ENCODE results near the gene C2CD4D.

Gene C2CD4D

GRCh38 chr1:151840421-151840820, 801 bp upstream of the C2CD4D start:
- TF ChIP-seq, protein P1, sequence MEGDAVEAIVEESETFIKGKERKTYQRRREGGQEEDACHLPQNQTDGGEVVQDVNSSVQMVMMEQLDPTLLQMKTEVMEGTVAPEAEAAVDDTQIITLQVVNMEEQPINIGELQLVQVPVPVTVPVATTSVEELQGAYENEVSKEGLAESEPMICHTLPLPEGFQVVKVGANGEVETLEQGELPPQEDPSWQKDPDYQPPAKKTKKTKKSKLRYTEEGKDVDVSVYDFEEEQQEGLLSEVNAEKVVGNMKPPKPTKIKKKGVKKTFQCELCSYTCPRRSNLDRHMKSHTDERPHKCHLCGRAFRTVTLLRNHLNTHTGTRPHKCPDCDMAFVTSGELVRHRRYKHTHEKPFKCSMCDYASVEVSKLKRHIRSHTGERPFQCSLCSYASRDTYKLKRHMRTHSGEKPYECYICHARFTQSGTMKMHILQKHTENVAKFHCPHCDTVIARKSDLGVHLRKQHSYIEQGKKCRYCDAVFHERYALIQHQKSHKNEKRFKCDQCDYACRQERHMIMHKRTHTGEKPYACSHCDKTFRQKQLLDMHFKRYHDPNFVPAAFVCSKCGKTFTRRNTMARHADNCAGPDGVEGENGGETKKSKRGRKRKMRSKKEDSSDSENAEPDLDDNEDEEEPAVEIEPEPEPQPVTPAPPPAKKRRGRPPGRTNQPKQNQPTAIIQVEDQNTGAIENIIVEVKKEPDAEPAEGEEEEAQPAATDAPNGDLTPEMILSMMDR (conservative IDR thresholded peaks at IDR 0.05; ENCODE audit: control insufficient read depth, insufficient read depth, low read depth, low read length), result no peak
- DNase-seq (ENCODE audit: low read depth), result no peak
- no peak overlapping the region for H3K4me3 ChIP-seq (ENCODE audit: control insufficient read depth, low read depth, low read length)

- DNase-seq (ENCODE audit: low read depth), result no peak
- TF ChIP-seq, protein P1 (conservative IDR thresholded peaks at IDR 0.05; ENCODE audit: control insufficient read depth, insufficient read depth, low read depth, low read length), result no peak
- no peak overlapping the region for H3K4me3 ChIP-seq (ENCODE audit: control insufficient read depth, low read depth, low read length)
Observed at GRCh38 chr1:151839082-151839412, 573 bp downstream of the C2CD4D start.

DNA sequence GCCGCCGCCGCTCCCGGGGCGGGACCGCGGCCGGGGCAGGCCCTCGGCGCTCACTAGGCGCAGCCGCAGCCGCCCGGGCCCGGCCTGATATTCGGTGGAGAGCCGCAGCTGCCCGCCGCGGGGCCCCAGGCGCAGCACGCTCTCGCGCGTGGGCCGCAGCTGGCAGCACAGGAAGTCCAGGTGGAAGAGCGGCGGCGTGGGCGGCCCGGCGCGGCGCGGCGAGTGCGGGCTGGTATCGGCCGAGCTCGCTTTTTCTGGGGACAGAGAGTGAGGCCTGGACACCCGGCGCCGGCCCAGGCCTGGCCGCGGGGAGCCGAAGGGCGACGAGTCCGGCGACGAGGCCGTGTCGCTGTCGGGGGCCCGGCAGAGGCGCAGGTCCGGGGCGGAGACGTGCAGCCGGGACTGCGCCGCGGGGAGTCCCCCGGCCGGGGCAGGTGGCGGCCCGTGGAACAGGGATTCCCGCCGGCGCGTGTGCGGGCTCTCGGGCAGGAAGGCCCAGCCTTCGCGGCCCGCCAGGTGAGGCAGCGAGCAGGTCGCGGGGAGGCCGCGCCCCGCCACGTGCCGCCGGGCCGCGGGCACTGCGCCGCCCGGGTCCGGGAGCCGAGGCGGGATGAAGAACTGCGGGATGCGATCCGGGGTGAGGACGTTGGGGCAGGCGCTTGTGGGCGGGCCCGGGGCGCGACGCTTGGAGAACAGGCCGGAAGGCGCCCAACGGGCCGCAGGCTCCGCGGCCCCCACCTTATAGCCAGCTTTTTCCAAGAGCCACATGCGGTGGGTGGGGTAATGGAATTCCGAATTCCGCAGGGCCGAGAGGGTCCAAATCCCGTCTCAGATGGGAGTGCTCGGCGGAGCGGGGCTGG, 1.2 kb downstream of the C2CD4D start:
- H3K4me3 ChIP-seq (ENCODE audit: control insufficient read depth, low read depth, low read length), result no peak overlapping the region
- TF ChIP-seq, protein P1 (conservative IDR thresholded peaks at IDR 0.05; ENCODE audit: control insufficient read depth, insufficient read depth, low read depth, low read length), result no peak
- DNase-seq (ENCODE audit: low read depth), result no peak

GRCh38 chr1:151837884-151838221, 1.8 kb downstream of the C2CD4D start:
- TF ChIP-seq, protein P1 (conservative IDR thresholded peaks at IDR 0.05; ENCODE audit: control insufficient read depth, insufficient read depth, low read depth, low read length), result no peak
- no peak for DNase-seq (ENCODE audit: low read depth)
- no peak overlapping the region for H3K4me3 ChIP-seq (ENCODE audit: control insufficient read depth, low read depth, low read length)

GRCh38 chr1:151837197-151837596, 2.4 kb downstream of the C2CD4D start:
- TF ChIP-seq, protein P1 (conservative IDR thresholded peaks at IDR 0.05; ENCODE audit: control insufficient read depth, insufficient read depth, low read depth, low read length), result no peak
- no peak for DNase-seq (ENCODE audit: low read depth)
- H3K4me3 ChIP-seq (ENCODE audit: control insufficient read depth, low read depth, low read length), result no peak overlapping the region

GRCh38 chr1:151835596-151835995, 4.0 kb downstream of the C2CD4D start:
- no peak for DNase-seq (ENCODE audit: low read depth)
- TF ChIP-seq, protein P1 (conservative IDR thresholded peaks at IDR 0.05; ENCODE audit: control insufficient read depth, insufficient read depth, low read depth, low read length), result no peak
- no peak overlapping the region for H3K4me3 ChIP-seq (ENCODE audit: control insufficient read depth, low read depth, low read length)

Data from fibroblast of mammary gland (primary cell).